ENCODE data around the gene FLAD1. TPM values are rescaled to one million over a fixed set of nuclear protein-coding genes. Genes with fewer than 3 reads are reported as not detected.

Gene FLAD1
- total RNA-seq, 1 experiment from 2014 or later = 97.0 TPM

DNA sequence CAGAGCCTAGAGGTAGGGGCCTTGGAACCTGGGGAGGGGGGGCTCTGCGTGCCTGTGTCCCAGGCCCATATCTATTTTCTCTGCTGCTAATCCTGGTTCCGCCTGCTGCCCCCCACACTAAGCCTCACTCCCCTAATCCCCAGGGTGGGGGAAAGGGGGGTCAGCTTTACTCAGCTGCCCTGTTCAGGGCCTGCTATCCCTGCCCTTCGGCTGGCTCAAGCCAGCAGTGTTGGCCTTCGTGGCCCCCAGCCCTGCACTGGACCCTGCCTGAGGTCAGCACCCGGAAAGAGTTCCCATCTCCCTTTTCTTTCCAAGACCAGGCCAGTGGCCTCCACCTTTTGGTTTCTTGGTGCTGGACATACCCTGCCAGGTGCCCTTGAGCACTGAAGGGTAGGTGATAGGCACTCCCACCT, 27.9 kb downstream of the FLAD1 start:
- no peak overlapping the region for H2BK20ac ChIP-seq (ENCODE audit: low read depth, low read length, poor library complexity, severe bottlenecking)
- no peak for DNase-seq
- no peak overlapping the region for H2AK5ac ChIP-seq (ENCODE audit: insufficient read length, low read length)
- no peaks in the 10 kb centered on the region for H4K20me1 ChIP-seq (ENCODE audit: control insufficient read depth, insufficient read depth, insufficient read length)
- Mint-ChIP-seq H3K27ac (peak overlapping the region in 1 of 3 experiments; percentile 48; a peak in 1 of 7 replicates), H3K9me3 (no peaks in the 10 kb centered on the region; a peak in 2 of 5 replicates), H3K27me3 (ENCODE audit: low read depth) (no peaks in the 10 kb centered on the region), H3K4me3 (no peak overlapping the region), H3K36me3 (ENCODE audit: insufficient read depth in 1 of 3, low read depth in 3 of 3) (peaks cover 8 to 26% (median 12%) of the 10 kb centered on the region in 3 experiments; a peak in 6 of 7 replicates), H3K4me1 (peaks cover 38 to 60% of the 10 kb centered on the region in 2 experiments)
- H3K56ac ChIP-seq (ENCODE audit: insufficient read length, low read depth, low read length) = no peak overlapping the region
- H3K18ac ChIP-seq (ENCODE audit: insufficient read length, low read depth, low read length) = no peak overlapping the region
- H3K14ac ChIP-seq (ENCODE audit: insufficient read depth, low read length) = no peak overlapping the region
- no peak overlapping the region for H2BK5ac ChIP-seq (ENCODE audit: insufficient read length, low read length)
- H4K8ac ChIP-seq (replicated peaks; ENCODE audit: insufficient read length, low read depth, low read length) = no peak overlapping the region
- H3K9me3 ChIP-seq (ENCODE audit: control insufficient read depth, low read depth, low read length) = no peaks in the 10 kb centered on the region
- H3K4me2 ChIP-seq (ENCODE audit: insufficient read depth, insufficient read length, low read length) = no peak overlapping the region
- H2BK12ac ChIP-seq (ENCODE audit: insufficient read length, low read depth, low read length) = no peak overlapping the region
- no peak overlapping the region for H3K27ac ChIP-seq (ENCODE audit: insufficient read length, low read depth, low read length)
- no peak overlapping the region for H3K4ac ChIP-seq (ENCODE audit: low read depth, low read length)
- no peak overlapping the region for H2BK15ac ChIP-seq (ENCODE audit: low read depth, low read length)
- H2BK120ac ChIP-seq (ENCODE audit: low read depth, low read length, poor library complexity, severe bottlenecking) = no peak overlapping the region
- no peaks in the 10 kb centered on the region; the same call in 1 of the 2 replicates for H3K79me2 ChIP-seq (ENCODE audit: insufficient read depth, low read length)
- no peaks in the 10 kb centered on the region for H3K27me3 ChIP-seq (ENCODE audit: insufficient read depth, low read length)
- H4K5ac ChIP-seq (ENCODE audit: insufficient read length, low read depth, low read length) = no peak overlapping the region
- H3K23ac ChIP-seq (ENCODE audit: insufficient read length, low read depth, low read length) = no peak overlapping the region
- TF ChIP-seq, protein P1, sequence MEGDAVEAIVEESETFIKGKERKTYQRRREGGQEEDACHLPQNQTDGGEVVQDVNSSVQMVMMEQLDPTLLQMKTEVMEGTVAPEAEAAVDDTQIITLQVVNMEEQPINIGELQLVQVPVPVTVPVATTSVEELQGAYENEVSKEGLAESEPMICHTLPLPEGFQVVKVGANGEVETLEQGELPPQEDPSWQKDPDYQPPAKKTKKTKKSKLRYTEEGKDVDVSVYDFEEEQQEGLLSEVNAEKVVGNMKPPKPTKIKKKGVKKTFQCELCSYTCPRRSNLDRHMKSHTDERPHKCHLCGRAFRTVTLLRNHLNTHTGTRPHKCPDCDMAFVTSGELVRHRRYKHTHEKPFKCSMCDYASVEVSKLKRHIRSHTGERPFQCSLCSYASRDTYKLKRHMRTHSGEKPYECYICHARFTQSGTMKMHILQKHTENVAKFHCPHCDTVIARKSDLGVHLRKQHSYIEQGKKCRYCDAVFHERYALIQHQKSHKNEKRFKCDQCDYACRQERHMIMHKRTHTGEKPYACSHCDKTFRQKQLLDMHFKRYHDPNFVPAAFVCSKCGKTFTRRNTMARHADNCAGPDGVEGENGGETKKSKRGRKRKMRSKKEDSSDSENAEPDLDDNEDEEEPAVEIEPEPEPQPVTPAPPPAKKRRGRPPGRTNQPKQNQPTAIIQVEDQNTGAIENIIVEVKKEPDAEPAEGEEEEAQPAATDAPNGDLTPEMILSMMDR (conservative IDR thresholded peaks at IDR 0.05) = no peak
- no peak overlapping the region for H3T11ph ChIP-seq (ENCODE audit: low read length)
- no CpG with 5 or more reads among the region's 5 CpGs for WGBS (ENCODE audit: extremely low coverage, insufficient read length, low lambda C conversion rate)
- H3K79me1 ChIP-seq (ENCODE audit: insufficient read depth, low read depth, low read length, poor library complexity, severe bottlenecking) = no peaks in the 10 kb centered on the region
- H3K23me2 ChIP-seq (ENCODE audit: insufficient read length, low read depth, low read length, poor library complexity, severe bottlenecking) = no peaks in the 10 kb centered on the region
- H2AFZ ChIP-seq (ENCODE audit: low read length) = no peak overlapping the region
- no peak overlapping the region for H4K91ac ChIP-seq (ENCODE audit: insufficient read length, low read depth, low read length)
- no peak overlapping the region for H3K9ac ChIP-seq (ENCODE audit: extremely low read depth, insufficient read length, low read length)
- H3K4me1 ChIP-seq (ENCODE audit: insufficient read depth, low read length) = peaks cover 3% of the 10 kb centered on the region; the same call in 1 of the 2 replicates

All from H9 (cell line).